Activated T-helper 1 cell treated with anti-CD3 and anti-CD28 coated beads, Interleukin-2, amount 50 U/mL, for 16 hours (primary cell): ENCODE results near the gene FOXD4L3.
"Not testable (repeated sequence)": the region's sequence is repeated elsewhere in the genome, so short reads cannot be mapped to it uniquely, and the experiment has no call there.

Source experiments
- DNase-seq, 2 donors: peaks; one replicate each; pipeline ENCODE4 v3.0.0-alpha.2; 2020; ENCODE audit warnings: low read depth in 1 of 2, low spot score in 1 of 2

The FOXD4L3 gene

GRCh38 chr9:68302567-68302966 lies at the start of gene FOXD4L3:
TSS of gene FOXD4L3 (plus strand) at chr9:68302867. CDS start at chr9:68302952, 85 bp downstream.
- not testable (repeated sequence) for DNase-seq

- DNase-seq: not testable (repeated sequence)
Observed at GRCh38 chr9:68281041-68281440, 21.6 kb upstream of the FOXD4L3 start.

GRCh38 chr9:68303771-68304170 lies 1.1 kb downstream of the FOXD4L3 start:
- DNase-seq: not testable (repeated sequence)

GRCh38 chr9:68304212-68304611 lies 1.5 kb downstream of the FOXD4L3 start:
- not testable (repeated sequence) for DNase-seq

GRCh38 chr9:68304777-68305176 lies 2.1 kb downstream of the FOXD4L3 start:
- DNase-seq: not testable (repeated sequence)

GRCh38 chr9:68305680-68306285 lies 3.1 kb downstream of the FOXD4L3 start:
- not testable (repeated sequence) for DNase-seq

GRCh38 chr9:68306391-68306964 lies 3.8 kb downstream of the FOXD4L3 start:
- not testable (repeated sequence) for DNase-seq

GRCh38 chr9:68307127-68307526 lies 4.5 kb downstream of the FOXD4L3 start:
- DNase-seq: not testable (repeated sequence)

- not testable (repeated sequence) for DNase-seq
Observed at GRCh38 chr9:68307654-68308053, 5.0 kb downstream of the FOXD4L3 start.

GRCh38 chr9:68311208-68311607 lies 8.5 kb downstream of the FOXD4L3 start:
- DNase-seq: not testable (repeated sequence)

GRCh38 chr9:68318209-68318608 lies 15.5 kb downstream of the FOXD4L3 start:
- not testable (repeated sequence) for DNase-seq

- not testable (repeated sequence) for DNase-seq
Observed at GRCh38 chr9:68323749-68324148, 21.1 kb downstream of the FOXD4L3 start.

- DNase-seq: not testable (repeated sequence)
Observed at GRCh38 chr9:68324518-68324917, 21.9 kb downstream of the FOXD4L3 start.

- DNase-seq: not testable (repeated sequence)
Observed at GRCh38 chr9:68329106-68329505, 26.4 kb downstream of the FOXD4L3 start.

GRCh38 chr9:68330531-68331173 lies 28.0 kb downstream of the FOXD4L3 start:
- DNase-seq: not testable (repeated sequence)

- DNase-seq: not testable (repeated sequence)
Observed at GRCh38 chr9:68332122-68332521, 29.5 kb downstream of the FOXD4L3 start.

GRCh38 chr9:68335935-68336334 lies 33.3 kb downstream of the FOXD4L3 start:
- not testable (repeated sequence) for DNase-seq

GRCh38 chr9:68336639-68337339 lies 34.1 kb downstream of the FOXD4L3 start:
- not testable (repeated sequence) for DNase-seq

GRCh38 chr9:68338000-68338399 lies 35.3 kb downstream of the FOXD4L3 start:
- not testable (repeated sequence) for DNase-seq

- DNase-seq: not testable (repeated sequence)
Observed at GRCh38 chr9:68342265-68343025, 39.8 kb downstream of the FOXD4L3 start.

- not testable (repeated sequence) for DNase-seq
Observed at GRCh38 chr9:68343242-68343641, 40.6 kb downstream of the FOXD4L3 start.
